Measurements from ENCODE around the gene HOXA6. TPM values are rescaled to one million over a fixed set of nuclear protein-coding genes. Genes with fewer than 3 reads are reported as not detected.

The HOXA6 gene
- polyA plus RNA-seq, 3 donors: not detected

- Mint-ChIP-seq H3K4me1 (peaks cover 41% of the 10 kb centered on the region), H3K4me3 (no peak overlapping the region), H3K27me3 (ENCODE audit: low read depth in 3 of 3) (peaks cover 8 to 28% (median 10%) of the 10 kb centered on the region in 3 donors), H3K9me3 (peaks cover 0 to 9% (median 0%) of the 10 kb centered on the region in 7 donors), H3K27ac (no peak overlapping the region), H3K36me3 (peaks cover 0 to 4% of the 10 kb centered on the region in 2 donors)
- Histone ChIP-seq H3K9me3 (replicated peaks in 1 of 2; ENCODE audit: control insufficient read depth in 1 of 2, insufficient read depth in 1 of 2, low read length in 2 of 2) (no peaks in the 10 kb centered on the region), H3K4me1 (ENCODE audit: control insufficient read depth in 1 of 2, insufficient read depth in 2 of 2, low read length in 2 of 2) (peaks cover 16 to 36% of the 10 kb centered on the region in 2 donors), H3K27me3 (ENCODE audit: control insufficient read depth in 2 of 2, insufficient read depth in 2 of 2, low read length in 2 of 2) (peaks cover 12 to 25% of the 10 kb centered on the region in 2 donors), H3K79me2 (ENCODE audit: insufficient read depth, low read length) (no peaks in the 10 kb centered on the region), H3K36me3 (replicated peaks in 1 of 2; ENCODE audit: control insufficient read depth in 1 of 2, insufficient read depth in 2 of 2, low read length in 2 of 2) (no peaks in the 10 kb centered on the region), H3K4me3 (replicated peaks in 1 of 3; ENCODE audit: low read depth in 2 of 3, low read length in 3 of 3) (no peak overlapping the region), H3K4me2 (replicated peaks; ENCODE audit: extremely low read depth, low read length, poor library complexity, severe bottlenecking) (no peak overlapping the region), H3K27ac (ENCODE audit: low read depth in 1 of 2, low read length in 2 of 2) (no peak overlapping the region), H4K20me1 (ENCODE audit: insufficient read depth, low read length) (no peaks in the 10 kb centered on the region), H3K9ac (ENCODE audit: insufficient read depth, low read length, poor library complexity, severe bottlenecking) (no peak overlapping the region), H2AFZ (ENCODE audit: insufficient read depth, low read depth, low read length, poor library complexity, severe bottlenecking) (no peak overlapping the region)
- 100% methylated on average over 5 of the region's 18 CpGs for WGBS (ENCODE audit: insufficient coverage)
- intact Hi-C loops (cut with micrococcal nuclease): loop anchor here in 1 of 2 donors (2.0 kb wide), 1 partner anchor 37 kb away; no protein-coding TSS in a partner anchor
- no peak for DNase-seq
- no peak for TF ChIP-seq CTCF (IDR thresholded peaks at IDR 0.05)
Observed at GRCh38 chr7:27133409-27134231, 14.0 kb downstream of the HOXA6 start.

- Mint-ChIP-seq H3K27me3 (ENCODE audit: low read depth in 3 of 3) (peaks cover 8 to 28% (median 10%) of the 10 kb centered on the region in 3 donors), H3K4me1 (peaks cover 41% of the 10 kb centered on the region), H3K36me3 (peaks cover 0 to 4% of the 10 kb centered on the region in 2 donors), H3K4me3 (no peak overlapping the region), H3K27ac (no peak overlapping the region), H3K9me3 (peaks cover 0 to 9% (median 0%) of the 10 kb centered on the region in 7 donors)
- Histone ChIP-seq H3K36me3 (replicated peaks in 1 of 2; ENCODE audit: control insufficient read depth in 1 of 2, insufficient read depth in 2 of 2, low read length in 2 of 2) (no peaks in the 10 kb centered on the region), H3K27ac (ENCODE audit: low read depth in 1 of 2, low read length in 2 of 2) (no peak overlapping the region), H3K4me2 (replicated peaks; ENCODE audit: extremely low read depth, low read length, poor library complexity, severe bottlenecking) (no peak overlapping the region), H3K9me3 (replicated peaks in 1 of 2; ENCODE audit: control insufficient read depth in 1 of 2, insufficient read depth in 1 of 2, low read length in 2 of 2) (no peaks in the 10 kb centered on the region), H3K4me1 (ENCODE audit: control insufficient read depth in 1 of 2, insufficient read depth in 2 of 2, low read length in 2 of 2) (peaks cover 16 to 36% of the 10 kb centered on the region in 2 donors), H3K9ac (ENCODE audit: insufficient read depth, low read length, poor library complexity, severe bottlenecking) (no peak overlapping the region), H2AFZ (ENCODE audit: insufficient read depth, low read depth, low read length, poor library complexity, severe bottlenecking) (no peak overlapping the region), H3K27me3 (ENCODE audit: control insufficient read depth in 2 of 2, insufficient read depth in 2 of 2, low read length in 2 of 2) (peaks cover 12 to 25% of the 10 kb centered on the region in 2 donors), H4K20me1 (ENCODE audit: insufficient read depth, low read length) (no peaks in the 10 kb centered on the region), H3K79me2 (ENCODE audit: insufficient read depth, low read length) (no peaks in the 10 kb centered on the region), H3K4me3 (replicated peaks in 1 of 3; ENCODE audit: low read depth in 2 of 3, low read length in 3 of 3) (no peak overlapping the region)
- WGBS (ENCODE audit: insufficient coverage): 79% methylated on average over 3 of the region's 6 CpGs
- intact Hi-C loops (cut with micrococcal nuclease): no loop called here
- no peak for DNase-seq
- TF ChIP-seq CTCF (IDR thresholded peaks at IDR 0.05): no peak
Observed at GRCh38 chr7:27132978-27133377, 14.6 kb downstream of the HOXA6 start.

All from CD14-positive monocyte (primary cell).